ENCODE data around the gene GAL3ST3.

Gene GAL3ST3

GRCh38 chr11:66068923-66069714, 20.2 kb upstream of the GAL3ST3 start:
- FAIRE-seq: no peak

DNA sequence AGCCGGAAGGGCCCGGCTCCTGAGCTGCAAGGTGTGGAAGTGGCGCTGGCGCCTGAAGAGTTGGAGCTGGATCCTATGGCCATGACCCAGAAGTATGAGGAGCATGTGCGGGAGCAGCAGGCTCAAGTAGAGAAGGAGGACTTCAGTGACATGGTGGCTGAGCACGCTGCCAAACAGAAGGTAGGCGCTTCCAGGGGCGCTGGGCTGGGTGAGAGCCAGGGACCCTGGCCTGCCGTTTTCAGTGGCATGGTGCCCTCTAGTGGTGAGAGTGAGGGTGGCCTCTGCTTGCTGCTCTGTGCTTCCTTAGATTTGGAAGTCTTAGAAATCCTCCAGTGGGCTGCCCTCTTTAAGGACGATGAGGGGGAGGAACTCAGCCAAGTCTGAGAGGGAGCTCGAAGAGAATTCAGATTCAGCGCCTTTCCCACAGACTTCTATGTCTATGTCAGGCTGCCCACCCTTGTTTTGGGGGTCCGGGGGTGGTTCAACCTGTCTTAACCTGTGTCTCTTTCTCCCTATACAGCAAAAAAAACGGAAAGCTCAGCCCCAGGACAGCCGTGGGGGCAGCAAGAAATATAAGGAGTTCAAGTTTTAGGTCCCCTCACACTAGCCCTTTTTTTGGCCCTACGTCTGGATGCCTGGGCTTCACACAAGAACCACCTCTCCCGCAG, 19.3 kb upstream of the GAL3ST3 start:
- FAIRE-seq: no peak

- no peak for FAIRE-seq
These were observed 18.7 kb upstream of the GAL3ST3 start for GRCh38 chr11:66067640-66068039.

GRCh38 chr11:66066751-66067150, 17.8 kb upstream of the GAL3ST3 start:
- no peak for FAIRE-seq

DNA sequence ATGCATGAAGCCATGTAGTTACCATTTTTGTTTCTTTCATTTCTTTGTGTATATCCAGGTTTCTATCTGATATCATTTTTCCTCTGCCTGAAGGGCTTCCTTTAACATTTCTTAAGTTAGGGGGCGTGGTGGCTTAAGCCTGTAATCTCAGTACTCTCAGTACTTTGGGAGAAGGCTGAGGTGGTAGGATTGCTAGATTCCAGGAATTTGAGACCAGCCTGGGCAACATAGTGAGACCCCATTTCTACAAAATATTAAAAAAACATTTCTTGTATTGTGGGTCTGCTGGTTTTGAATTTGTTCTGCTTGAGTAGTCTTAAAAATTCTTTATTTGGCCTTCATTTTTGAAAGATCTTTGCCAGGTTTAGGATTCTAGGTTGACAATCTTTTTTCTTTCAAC, 15.6 kb upstream of the GAL3ST3 start:
- FAIRE-seq: no peak

GRCh38 chr11:66063900-66064299, 14.9 kb upstream of the GAL3ST3 start:
- FAIRE-seq: no peak

DNA sequence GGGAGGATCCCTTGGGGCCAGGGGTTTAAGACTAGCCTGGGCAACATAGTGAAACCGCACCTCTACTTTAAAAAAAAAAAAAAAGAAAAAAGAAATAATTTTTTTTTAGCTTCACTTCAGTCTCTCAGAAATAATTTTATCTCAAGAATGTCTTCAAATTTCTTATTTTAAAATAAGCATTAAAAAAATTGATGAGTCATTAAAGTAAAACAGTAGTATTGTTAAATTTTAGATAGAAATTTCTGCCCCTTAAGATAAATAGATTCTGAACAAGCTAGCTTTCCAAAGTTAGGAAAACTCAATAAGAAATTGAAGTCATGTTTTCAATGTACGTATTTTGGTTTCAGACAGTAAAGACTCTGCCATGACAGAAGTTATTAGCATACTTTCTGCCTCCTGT, 13.4 kb upstream of the GAL3ST3 start:
- no peak for FAIRE-seq

GRCh38 chr11:66061268-66061667, 12.3 kb upstream of the GAL3ST3 start:
- no peak for FAIRE-seq

DNA sequence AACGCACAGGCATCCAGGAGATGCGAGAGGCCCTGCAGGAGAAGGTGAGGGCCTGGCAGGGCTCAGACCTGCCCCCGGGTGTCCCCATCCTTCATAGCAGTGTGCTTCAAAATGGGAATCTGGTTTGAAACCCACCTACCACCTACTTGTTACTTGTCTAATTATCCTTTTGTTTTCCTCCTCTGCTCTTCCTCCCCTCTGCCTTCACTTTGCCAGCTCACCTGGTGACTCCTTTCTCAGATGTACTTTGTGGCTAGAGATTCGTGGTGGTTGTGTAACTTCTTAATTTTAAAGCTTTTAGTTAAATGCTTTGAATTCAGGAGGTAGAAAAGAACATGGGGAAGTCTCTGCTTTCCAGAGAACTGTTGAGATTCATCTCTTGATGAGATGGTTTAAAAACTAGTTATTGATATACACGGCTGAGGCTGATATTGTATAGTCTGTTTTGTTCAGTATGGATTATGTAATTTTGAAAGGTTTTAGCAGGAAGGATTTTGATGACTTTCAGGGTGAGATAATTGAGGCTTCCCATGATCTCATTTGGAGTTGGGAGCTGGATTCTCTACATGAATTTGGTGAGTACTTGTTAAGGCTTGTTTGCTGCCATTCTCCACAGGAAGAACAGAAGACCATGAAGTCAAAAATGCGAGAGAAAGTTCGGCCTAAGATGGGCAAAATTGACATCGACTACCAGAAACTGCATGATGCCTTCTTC, 11.2 kb upstream of the GAL3ST3 start:
- no peak for FAIRE-seq

DNA sequence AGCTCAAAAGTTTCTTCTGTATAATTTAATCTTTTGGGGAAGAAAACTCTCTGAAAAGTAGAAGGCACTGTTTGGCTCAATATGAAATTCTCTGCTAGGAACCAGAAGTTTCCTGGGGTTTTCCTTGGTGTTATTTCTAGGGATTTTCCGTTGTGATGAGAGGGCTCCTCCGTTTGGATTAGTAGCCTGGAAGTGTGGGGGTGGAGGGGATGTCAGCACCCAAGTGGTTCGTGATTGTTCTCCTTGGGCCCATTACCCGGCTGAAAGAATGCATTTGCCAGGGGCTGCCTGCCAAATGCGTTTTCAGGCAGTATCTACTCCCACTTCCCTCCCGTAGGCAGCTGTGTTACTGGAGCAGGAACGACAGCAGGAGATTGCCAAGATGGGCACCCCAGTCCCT, 7.5 kb upstream of the GAL3ST3 start:
- no peak for FAIRE-seq

GRCh38 chr11:66055021-66055420, 6.1 kb upstream of the GAL3ST3 start:
- no peak for FAIRE-seq

DNA sequence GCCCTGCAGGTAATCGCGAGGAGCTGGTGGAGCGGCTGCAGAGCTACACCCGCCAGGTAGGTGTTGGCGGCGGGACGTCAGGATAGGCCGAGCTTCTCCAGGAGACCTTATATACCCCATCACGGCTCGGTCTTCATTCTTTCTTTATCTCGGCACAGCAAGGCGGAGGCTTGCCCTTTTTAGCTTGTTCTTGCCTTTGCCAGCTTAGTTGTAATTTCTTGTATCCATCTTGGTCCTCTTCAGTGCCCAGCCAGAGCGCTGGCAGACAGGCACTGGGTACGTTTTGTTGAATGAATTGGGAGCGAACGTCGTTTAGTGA, 3.7 kb upstream of the GAL3ST3 start:
- no peak for FAIRE-seq

- FAIRE-seq: peak; percentile 49
These were observed 3.1 kb upstream of the GAL3ST3 start, which contains the start of gene SF3B2 for GRCh38 chr11:66051766-66052663. Gene SF3B2, plus strand, starts transcription at chr11:66052364. Its CDS starts 21 bp downstream, at chr11:66052385.

DNA sequence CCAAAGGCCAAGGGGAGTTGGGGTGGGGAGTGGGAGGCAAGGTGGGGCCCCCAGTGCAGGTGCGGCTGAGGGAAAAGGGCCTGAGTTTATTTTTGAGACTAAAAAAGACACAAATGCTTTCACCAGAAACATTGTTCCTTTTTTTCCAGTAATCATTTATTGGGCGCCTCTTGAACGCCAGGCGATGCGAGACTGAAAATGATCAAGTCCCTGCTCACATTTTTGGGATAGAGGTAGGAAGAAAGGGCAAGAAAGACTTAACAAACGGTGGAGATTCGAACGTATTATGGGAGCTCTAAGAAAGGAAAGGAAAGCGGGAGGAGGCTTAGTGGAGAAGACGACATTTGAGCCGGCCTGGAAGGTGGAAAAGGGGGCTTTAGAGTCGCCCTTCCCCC, 2.4 kb upstream of the GAL3ST3 start:
- FAIRE-seq: no peak

DNA sequence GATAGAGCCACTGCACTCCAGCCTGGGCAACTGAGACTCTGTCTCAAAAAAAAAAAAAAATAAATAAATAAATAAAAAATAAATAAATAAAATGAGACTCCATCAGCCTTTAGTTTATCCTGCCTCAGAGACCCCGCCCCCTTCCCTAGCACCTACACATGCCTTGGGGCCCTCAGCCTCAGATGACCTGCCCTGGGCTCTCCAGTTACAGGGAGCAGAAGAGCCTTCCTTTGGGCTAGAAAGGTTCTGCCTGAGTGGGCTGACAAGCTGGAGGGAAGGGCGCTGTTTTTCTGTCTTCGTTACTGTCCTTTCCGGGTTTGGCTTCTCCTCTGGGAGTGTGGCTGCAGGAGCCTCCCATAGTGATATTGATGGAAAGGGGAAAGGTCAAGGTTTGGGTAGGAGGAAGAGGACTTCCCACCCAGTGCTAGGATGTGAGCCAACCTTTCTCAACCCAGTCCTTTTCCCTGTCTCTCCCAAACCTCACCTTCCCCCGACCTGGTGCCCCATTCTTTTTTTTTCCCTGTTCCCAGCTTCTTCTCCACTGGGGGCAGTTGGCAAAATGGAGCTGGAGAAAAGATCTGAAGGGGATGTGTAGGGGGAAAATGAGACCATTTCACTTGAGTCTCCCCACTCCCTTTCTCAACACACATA, 1.7 kb upstream of the GAL3ST3 start:
- FAIRE-seq: no peak

- no peak for FAIRE-seq
These were observed 1.2 kb downstream of the GAL3ST3 start for GRCh38 chr11:66047541-66048365.

DNA sequence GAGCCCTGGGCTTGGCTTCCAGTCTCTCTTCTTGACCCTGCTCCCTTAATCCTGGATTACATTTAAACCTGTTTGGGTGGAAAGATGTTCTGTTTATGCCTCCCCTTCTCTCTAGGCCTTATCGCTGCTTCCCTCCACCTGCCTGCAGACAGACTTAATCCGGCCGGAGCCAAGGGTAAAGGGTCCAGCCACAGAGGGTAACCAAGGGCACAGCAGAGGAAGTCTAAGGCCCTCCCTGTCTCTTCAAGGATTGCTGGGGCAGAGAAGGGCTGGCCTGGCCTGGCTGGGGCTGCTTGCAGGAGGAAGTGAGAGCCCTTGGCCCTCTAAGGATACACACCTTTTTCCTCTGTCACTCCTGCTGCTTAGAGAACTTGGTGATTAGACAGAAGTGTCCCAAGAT, 2.1 kb downstream of the GAL3ST3 start:
- no peak for FAIRE-seq

- no peak for FAIRE-seq
These were observed 3.8 kb downstream of the GAL3ST3 start for GRCh38 chr11:66045177-66045639.

GRCh38 chr11:66044757-66045156, 4.2 kb downstream of the GAL3ST3 start:
- FAIRE-seq: no peak

- FAIRE-seq: no peak
These were observed 5.7 kb downstream of the GAL3ST3 start for GRCh38 chr11:66042996-66043906.

All from A204.1 (cell line).